ENCODE results near the gene NLRP6.
"Not testable (repeated sequence)": the region's sequence is repeated elsewhere in the genome, so short reads cannot be mapped to it uniquely, and the experiment has no call there.

NLRP6 gene

GRCh38 chr11:255816-256215, 22.4 kb upstream of the NLRP6 start:
- no peak for DNase-seq (ENCODE audit: low read depth, low spot score)

- no peak for DNase-seq (ENCODE audit: low read depth, low spot score)
Measured at GRCh38 chr11:256952-257737, 21.1 kb upstream of the NLRP6 start.

- DNase-seq (ENCODE audit: low read depth, low spot score): no peak
Measured at GRCh38 chr11:257766-258493, 20.3 kb upstream of the NLRP6 start.

GRCh38 chr11:259413-259812, 18.8 kb upstream of the NLRP6 start:
- no peak for DNase-seq (ENCODE audit: low read depth, low spot score)

GRCh38 chr11:261624-262023, 16.6 kb upstream of the NLRP6 start:
- no peak for DNase-seq (ENCODE audit: low read depth, low spot score)

- DNase-seq (ENCODE audit: low read depth, low spot score): no peak
Measured at GRCh38 chr11:266676-267439, 11.3 kb upstream of the NLRP6 start.

GRCh38 chr11:267491-267994, 10.7 kb upstream of the NLRP6 start:
- no peak for DNase-seq (ENCODE audit: low read depth, low spot score)

GRCh38 chr11:268716-269145, 9.5 kb upstream of the NLRP6 start:
- not testable (repeated sequence) for DNase-seq (ENCODE audit: low read depth, low spot score)

- no peak for DNase-seq (ENCODE audit: low read depth, low spot score)
Measured at GRCh38 chr11:269146-269890, 8.9 kb upstream of the NLRP6 start.

- DNase-seq (ENCODE audit: low read depth, low spot score): no peak
Measured at GRCh38 chr11:270451-271318, 7.5 kb upstream of the NLRP6 start.

GRCh38 chr11:271319-271715, 6.9 kb upstream of the NLRP6 start:
- DNase-seq (ENCODE audit: low read depth, low spot score): no peak

GRCh38 chr11:272195-272930, 5.8 kb upstream of the NLRP6 start:
- DNase-seq (ENCODE audit: low read depth, low spot score): no peak

- no peak for DNase-seq (ENCODE audit: low read depth, low spot score)
Measured at GRCh38 chr11:272931-273198, 5.3 kb upstream of the NLRP6 start.

- no peak for DNase-seq (ENCODE audit: low read depth, low spot score)
Measured at GRCh38 chr11:276219-276618, 2.0 kb upstream of the NLRP6 start.

- DNase-seq (ENCODE audit: low read depth, low spot score): no peak
Measured at GRCh38 chr11:279040-279965, 1.1 kb downstream of the NLRP6 start.

- DNase-seq (ENCODE audit: low read depth, low spot score): peak; percentile 71
Measured at GRCh38 chr11:279966-280705, 1.9 kb downstream of the NLRP6 start.

- no peak for DNase-seq (ENCODE audit: low read depth, low spot score)
Measured at GRCh38 chr11:280706-281485, 2.7 kb downstream of the NLRP6 start.

All from astrocyte of the hippocampus (primary cell).